CD4-positive, alpha-beta T cell treated with Interleukin-6 for 4 hours (primary cell): Measurements from ENCODE around the gene HMCN2.
"Not testable (repeated sequence)": the region's sequence is repeated elsewhere in the genome, so short reads cannot be mapped to it uniquely, and the experiment has no call there.

ENCODE experiments used
- DNase-seq: peaks from one replicate; pipeline ENCODE4 v3.0.0-alpha.2; 2020; ENCODE audit warnings: mixed read lengths

Gene HMCN2

DNA sequence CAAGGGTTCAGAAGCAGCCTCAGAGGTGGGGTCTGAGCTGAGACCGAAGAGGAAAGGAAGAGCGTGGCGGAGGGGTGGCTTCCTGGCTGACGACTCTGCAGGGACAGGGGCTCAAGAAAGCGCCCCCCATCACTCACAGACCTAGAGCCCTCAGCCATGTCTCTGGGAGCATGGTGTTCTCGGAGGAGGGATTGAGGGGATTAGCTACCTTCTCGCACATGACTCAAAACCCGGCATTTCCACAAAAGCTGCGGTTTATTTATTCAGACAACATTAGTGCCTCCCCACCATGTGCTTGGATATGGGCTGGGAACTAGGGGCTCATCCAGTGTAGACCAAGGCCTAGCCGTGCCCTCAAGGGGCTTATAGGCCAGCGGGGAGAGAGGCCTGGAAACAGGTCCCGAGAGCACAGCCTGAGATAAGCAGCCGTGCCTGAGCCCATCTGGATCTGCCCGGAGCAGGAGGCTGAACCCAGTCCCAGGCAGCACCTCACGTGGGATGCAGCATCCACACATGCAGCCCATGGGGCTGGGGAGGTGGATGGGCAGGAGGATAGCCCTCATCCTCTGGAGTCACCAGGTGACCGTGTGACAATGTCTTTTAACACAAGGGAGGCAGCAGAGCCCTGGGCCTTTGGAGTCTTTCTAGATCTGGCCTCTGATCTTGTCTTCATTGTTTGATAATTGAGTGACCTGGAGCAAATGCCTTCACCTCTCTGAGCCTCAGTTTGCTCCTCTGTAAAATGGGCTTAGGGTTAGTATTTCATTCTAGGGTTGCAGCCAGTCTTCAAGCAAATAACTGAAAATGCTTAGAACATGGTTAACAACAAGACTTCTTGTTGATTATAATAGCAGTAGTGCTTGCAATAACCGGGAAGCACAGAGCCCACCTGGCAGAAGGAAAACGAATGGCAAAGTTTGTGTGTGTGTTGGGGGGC is 878 bp upstream of the HMCN2 start:
- DNase-seq: no peak

DNA sequence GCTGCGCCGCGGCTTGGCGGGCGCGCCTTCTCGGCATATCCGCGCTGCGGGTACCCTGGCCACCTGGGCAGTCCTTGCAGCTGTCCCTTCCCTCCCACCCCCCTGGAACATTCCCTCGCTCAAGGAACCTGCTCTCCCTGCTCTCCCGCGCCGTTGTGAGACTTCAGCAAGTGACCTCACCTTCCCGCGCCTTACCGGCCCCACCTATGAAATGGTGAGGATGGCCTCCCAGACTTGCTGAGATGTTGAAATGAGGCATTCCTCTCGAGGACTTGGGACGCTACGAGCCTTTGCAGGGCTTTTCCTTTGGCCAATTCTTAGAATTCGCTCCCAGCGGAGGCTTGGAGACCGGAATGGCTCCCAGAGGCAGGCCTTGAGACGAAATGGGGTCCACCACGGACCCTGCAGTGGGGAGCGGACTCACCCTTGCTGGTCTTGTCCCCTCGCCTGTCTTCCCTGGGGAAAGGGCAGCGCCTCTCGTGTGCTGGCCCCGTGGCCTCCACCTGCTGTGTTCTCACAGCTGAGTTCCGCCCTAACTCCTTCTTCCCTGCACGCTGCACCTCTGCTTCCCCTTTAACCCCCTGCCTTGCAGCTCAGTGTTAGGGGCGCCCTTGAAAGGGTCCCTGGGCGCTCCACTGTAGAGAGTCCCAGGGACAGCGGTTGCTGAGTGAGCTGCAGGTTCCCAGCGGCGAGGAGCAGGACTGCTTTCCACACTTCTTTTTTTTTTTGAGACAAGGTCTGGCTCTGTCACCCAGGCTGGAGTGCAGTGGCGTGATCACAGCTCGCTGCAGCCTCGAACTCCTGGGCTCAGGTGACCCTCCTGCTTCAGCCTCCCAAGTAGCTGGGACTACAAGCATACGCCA is 907 bp downstream of the HMCN2 start:
- no peak for DNase-seq

DNA sequence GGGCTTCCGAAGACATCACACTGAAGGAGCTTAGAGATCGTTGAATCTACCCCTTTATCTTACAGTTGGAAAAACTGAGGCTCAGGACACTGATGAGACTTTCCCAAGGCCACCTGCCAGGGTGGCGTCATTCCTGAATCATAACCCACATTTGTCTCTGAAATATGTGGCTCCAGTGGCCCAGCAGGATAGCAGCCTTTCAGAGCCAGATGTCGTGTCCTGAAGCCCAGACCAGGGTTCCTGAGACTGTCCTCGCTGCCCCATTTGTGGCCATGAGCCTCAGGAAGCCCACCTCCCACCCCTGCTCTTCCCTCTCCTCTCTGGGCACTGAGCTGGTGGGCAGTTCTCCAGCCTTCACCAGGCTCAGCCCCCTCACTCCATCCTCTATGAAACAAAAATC is 2.4 kb downstream of the HMCN2 start:
- no peak for DNase-seq

DNA sequence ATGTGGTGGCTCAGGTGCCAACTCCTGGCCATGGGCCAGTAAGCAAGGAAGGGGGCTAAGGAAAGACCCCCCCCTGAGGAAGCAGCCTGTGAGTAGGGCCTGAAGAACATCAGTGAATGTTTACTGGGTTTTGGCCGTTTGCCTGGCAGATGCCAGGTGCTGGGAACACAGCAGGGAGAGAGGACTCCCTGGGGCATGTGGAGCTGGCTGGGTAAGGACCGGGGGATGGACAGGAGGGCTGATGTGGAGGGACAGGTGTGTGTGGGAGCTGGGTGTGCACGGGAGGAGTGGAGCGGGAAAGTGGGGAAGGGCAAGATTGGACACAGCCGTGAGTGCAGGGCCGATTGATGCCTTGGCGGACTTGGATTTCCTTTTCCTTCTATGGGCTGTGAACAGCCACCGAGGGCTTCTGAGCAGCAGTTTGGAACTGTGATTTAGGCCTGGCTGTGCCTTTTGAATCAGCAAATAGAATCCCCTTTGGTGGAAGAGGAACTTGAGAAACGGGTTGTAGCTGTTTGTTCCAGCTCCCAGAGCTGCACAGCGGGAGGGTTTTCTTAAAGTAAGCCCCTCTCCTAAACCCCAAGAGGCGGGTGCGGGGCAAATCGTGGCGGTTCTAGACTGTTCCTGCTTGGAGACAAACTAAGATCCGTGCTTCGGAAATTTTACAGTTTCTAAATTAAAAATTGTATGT is 3.1 kb downstream of the HMCN2 start:
- DNase-seq: no peak

DNA sequence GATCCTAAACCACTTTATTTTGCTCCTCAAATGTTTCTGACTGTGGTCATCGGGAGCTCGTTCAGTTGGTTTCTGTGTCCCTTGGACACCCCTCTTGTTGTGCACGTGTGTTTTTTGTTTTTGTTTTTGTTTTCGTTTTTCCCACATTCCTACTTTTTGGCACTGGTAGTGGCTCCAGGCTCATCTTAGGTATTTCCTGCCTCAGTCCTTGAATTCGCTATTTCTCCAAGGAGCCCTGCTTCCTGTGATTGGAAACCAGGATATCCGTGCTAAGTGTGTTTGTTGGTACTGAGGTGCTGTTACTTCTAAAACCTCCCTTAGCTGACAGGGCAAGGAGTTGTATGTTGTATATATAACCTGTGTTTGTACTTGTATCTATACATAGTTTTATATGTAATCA is 5.9 kb downstream of the HMCN2 start:
- no peak for DNase-seq

DNA sequence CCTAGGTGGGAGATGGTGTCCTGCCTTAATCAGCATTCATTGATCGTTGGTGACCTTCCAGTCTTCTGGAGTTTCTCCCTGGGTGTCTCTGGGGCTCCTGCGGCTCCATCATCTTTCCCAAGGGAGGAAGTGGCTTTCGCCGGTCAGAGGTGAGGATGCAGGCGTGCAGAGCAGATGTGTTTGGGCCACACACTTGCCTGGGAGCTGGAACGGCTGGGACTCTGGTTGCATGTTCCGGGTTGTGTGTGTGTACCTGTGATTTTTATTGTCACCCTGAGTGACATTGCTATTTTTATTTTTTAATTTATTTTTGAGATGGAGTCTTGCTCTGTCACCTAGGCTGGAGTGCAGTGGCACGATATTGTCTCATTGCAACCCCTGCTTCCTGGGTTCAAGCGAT is 9.6 kb downstream of the HMCN2 start:
- DNase-seq: no peak

DNA sequence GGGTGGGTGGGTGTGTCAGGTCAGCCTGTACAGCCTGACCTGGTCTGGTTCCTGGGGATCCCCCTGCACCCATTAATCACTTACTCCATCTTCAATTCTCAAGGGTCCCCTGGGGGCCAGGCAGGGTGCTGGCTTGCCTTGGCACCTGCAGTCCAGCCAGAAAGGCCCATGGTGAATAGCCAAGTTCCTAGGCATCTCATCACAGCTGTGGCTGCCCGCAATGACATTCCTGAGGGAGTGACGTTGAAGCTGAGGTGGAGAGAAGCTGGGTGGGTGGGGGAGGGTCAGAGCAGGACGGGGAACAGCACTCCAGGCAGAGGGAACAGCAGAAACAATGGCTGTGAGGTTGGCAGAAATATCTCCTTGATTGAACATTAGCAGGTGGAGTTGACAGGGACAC is 10.6 kb downstream of the HMCN2 start:
- no peak for DNase-seq

DNA sequence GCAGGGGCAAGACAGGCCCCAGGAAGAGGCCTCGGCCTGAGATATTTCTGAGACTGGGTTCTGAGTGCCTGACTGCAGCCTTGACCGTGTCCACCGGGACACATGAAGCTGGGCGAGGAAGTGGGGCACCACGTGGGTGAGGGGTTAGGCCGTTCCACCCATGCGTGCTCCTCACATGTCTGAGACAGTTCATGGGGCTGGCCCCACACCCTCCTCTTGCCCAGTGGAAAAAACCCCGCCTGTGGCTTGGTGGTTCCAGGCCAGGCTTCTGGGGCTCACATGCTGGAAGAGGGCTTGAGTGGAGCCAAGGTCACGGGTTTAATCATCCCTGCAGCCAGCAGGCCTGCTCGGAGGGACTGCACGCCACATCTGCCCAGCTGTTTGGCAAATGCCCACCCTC is 11.4 kb downstream of the HMCN2 start:
- DNase-seq: no peak

DNA sequence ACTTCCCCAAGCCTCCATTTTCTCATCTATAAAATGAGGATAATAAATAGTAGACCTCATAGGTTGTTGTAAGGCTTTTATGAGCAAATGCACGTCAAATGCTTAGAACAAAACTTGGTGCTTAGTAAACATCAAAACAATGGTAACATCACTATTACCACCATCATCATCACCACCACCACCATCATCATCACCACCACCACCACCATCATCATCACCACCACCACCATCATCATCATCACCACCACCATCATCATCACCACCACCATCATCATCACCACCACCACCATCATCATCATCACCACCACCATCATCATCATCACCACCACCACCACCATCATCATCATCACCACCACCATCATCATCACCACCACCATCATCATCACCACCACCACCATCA is 12.0 kb downstream of the HMCN2 start:
- not testable (repeated sequence) for DNase-seq

DNA sequence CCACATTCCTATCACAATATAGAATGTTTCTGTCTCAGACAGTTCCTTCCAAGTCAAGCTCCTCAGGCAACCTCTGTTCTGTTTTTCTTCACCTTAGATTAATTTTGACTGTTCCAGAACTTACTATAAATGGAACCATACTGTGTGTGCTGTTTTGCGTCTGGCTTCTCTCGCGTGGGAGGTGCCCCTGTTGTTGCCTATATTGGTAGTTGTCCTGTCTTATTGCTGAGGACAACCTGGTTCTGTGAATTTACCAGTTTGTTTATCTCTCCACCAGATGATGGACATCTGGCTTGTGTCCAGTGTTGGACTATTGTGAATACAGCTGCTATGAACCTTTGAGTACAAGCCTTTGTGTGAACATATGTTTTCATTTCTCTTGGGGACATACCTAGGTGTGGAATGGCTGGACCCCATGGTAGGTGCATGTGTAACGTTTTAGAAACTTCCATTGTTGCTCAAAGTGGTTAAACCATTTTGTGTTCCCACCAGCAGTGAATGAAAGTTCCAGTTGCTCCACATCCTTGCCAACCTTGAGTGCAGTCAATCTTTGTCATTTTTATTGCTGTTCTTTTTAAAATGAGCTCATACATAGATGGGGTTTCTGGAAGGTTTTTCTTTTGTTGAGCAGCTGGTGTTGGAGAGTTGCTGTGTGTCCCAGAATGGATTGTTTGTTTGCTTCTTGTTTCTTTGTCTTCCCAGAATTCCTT is 18.1 kb downstream of the HMCN2 start:
- DNase-seq: no peak

DNA sequence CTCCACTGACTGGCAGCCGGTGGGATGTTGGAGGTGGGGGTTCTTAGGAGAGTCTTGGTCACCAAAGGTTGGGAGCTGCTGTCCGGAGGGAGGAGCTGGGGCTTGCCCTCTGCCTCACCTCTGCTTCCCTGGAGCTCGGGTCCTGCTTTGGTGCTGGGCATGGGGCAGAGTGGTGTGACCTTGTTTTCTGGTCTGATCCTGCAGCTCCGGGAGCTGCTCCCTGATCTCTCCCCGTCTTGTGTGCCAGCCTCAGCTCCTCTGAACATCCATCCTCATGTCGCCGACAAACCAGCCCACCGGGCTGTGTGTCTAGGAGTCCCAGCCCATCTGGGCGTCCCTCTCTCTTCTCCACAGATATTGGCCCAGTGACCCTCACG is 18.7 kb downstream of the HMCN2 start:
- DNase-seq: no peak

DNA sequence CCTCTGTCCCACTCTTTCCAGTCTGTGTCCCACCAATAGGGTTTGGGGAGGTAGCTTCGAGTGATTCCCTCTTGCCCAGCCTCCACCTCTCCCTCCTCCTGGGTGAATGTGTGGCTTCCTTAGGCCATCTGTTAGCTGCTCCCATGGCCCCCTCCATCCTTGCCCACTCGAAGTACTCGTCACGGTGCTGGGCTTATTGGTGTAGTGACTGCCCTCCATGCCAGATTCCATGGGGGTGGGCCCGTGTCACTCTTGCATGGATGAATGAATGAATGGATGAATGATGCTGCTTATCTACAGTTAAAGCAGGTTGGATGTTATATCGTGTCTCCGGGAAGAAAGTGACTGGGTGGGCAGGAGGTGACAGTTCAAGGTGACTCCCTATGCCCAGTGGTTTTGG is 19.1 kb downstream of the HMCN2 start:
- DNase-seq: no peak

DNA sequence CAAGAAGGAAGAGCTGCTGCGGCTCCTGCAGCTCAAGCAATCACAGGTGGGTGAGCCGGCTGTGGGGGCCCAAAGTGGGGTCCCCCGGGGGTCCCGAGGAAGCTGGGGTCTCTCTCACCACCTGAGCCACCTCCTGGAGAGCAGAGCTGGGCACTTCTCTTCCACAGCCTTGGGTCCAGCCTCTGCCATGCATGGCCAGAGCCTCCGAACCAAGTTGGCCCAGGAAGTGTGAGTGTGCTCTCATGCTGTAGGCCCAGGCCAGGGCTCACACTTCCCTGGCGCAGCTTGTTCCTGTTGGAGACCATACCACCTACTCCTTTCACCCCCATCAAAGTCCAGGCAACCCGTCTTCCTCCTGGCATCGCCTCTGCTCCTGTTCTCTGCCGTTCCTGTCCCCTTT is 19.7 kb downstream of the HMCN2 start:
- no peak for DNase-seq

DNA sequence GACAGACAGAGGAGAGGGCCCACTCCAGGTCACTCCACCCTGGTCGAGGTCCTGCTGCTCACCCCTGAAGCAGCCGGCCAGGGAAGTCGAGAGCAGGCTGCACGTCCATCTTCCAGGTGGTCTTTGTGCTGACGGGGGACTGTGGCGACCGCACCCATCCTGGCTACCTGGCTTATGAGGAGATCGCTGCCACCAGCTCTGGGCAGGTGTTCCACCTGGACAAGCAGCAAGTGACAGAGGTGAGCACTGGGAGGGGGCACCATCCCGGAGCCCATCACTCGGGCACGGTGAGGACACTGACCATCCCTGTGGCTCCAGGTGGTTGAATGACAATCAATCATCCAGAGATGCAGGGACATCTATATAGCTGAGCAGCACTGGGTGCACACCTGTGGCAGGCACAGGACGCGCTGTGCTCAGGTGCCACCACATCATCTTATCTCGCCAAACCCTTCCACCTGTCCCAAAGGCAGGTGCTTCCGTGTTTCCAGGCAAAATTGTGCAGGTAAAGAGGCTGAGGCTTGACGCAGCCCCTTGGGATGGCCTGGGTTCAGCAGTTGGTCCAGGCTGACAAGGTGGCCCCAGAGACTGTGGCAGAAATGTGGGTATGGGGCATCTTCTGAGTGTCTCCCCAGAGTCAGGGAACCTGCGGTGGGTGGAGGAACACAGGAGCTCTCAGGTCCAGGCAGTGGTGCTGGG is 20.7 kb downstream of the HMCN2 start:
- no peak for DNase-seq

DNA sequence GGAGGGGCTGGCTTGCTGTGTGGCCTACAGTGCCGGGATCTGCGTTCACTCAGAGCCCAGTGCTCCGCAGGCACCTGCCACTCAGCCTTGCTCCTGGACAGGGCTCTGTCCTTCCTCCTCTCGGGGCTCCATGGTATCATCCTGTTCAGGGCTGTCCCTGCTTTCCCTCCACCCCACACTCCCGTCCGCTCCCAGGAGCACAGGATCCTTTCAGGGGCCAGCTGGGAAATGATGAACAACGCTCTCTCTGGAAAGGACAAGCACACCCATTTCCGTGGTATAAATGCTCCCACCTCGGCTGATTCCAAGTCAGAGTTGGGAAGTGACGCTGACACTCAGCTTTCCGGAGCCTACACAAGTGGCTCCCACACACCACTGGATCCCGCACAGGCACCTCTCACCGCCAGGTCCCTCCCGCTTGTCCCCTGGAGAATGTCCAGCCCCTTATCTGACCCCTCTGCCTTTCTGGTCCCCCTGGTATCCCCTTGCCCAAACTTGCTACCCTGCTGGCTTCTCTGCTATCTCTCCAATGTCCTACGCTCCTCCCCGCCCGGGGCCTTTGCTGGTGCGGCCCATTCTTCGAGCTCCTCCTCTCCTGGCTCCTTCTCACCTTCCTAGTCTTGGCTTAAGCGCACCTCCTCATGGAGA is 21.3 kb downstream of the HMCN2 start:
- DNase-seq: no peak

DNA sequence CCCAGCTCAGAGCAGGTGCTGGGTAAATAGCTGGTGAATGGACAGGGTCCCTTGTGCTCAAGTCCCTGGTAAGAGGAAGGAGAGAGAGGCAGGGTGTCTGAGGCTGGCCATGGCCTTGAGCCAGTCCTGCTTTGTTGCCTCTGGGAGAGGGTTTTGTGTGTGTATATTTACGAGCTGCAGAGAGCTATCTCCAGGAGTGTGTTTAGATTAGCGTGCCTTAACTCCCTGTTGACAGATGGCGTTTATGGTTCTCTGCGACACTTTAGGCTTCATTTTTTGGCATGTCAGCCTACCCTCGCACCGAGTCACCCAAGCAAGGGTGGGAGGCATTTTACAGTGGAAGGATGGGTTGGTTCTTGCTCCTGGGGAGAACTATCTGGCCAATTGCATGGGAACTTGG is 22.2 kb downstream of the HMCN2 start:
- DNase-seq: no peak

DNA sequence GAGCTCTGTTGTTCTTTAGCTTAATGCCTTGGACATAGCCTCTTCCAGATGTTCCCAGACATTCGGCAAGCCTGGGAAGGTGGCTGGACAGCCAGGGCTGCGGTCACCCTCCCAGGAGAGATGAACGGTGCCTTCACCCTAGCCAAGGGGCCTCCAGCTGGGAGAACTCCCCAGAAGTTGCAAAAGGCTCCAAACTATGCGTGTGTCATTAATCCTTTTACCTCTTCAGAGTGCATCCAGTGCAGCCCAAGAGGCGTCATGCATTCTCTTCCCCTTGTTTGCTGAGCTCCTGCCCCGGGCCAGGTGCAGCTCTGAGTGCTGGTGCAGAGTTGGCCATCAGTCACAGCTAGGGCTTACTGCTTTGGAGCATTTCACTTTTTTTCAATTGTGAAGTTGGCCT is 22.8 kb downstream of the HMCN2 start:
- no peak for DNase-seq

DNA sequence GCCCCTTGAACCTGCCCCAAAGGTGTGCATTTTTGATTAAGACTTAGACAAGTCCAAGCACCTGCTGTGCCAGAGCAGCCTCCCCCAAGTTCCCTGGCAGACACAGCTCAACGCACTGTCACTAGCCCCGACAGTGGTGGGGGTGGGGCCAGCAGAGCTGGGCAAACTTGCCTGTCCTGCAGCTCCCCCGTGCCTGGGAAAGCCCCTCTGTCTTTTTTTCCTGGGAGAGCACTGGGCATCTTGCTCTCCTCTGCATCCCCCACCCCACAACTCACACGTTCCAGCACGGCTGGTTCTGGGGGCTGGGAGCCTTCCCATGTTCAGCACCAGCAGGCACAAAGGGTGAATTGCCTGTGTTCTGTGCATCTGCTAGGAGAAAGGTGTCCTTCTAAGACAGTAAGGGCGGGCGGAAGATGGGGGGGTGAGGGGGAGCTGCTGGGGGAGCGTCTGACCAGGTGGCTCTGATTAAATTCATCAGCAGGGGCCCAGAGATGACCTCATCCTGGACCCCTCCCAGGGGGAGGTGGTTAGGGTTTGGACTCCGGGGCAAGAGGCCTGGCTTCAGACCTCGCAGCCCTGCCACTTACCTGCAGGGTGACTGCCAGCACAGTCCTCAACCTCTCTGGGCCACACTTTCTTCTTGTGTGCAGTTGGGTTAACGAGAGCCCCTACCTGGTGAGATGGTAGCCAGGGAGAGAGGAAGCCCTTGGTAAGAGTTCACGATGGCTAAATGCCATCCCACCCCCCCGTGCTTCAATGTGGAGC is 23.5 kb downstream of the HMCN2 start:
- DNase-seq: no peak

DNA sequence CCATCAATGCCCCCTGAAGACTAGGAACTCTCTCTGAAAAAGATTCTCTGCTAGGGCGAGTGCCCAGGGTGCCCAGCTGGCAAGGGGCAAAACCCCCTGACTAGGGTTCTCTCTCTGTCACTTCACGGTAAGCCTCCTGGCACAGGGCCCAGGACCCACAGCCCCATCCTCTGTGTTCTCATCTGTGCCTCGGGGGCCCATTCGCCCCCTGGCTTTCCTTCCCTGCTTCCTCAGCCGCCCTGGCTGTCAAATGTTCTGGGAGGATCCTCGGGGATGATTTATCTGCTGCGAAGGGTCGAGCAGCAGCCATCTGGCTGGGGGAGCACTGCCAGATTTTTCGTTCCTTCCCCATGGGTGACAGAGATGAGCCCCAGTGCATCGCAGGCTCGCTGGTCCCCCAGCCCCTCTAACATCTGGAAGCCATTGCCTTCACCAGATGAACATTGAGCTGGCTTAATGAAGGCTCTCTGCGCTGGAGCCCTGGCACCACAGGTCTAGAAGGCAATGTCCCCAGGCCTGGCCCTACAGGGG is 24.2 kb downstream of the HMCN2 start:
- no peak for DNase-seq
